Measurements from ENCODE around the gene NFIA. TPM values are rescaled to one million over a fixed set of nuclear protein-coding genes. Genes with fewer than 3 reads are reported as not detected.

The NFIA gene
- total and polyA plus RNA-seq, 9 of the 15 experiments (the other 6 are each of a cell fraction or from before 2014, with no cell fraction given) = 5.3 to 24.9 (median 9.8) TPM

GRCh38 chr1:61201035-61201434, 118.7 kb downstream of the NFIA start:
- no peaks in the 10 kb centered on the region for H3K9me3 ChIP-seq (replicated peaks; ENCODE audit: control insufficient read depth, insufficient read depth, low read depth, low read length)
- no TSS peak for BruUV-seq (replicated peaks)
- WGBS (ENCODE audit: insufficient coverage, low coverage, missing lambda C conversion rate) = 91% methylated on average over 5 of the region's 5 CpGs
- no peak overlapping the region for H3K9ac ChIP-seq (ENCODE audit: insufficient read depth in 1 of 2, low read depth in 2 of 2, low read length in 2 of 2)
- H3K4me2 ChIP-seq (ENCODE audit: insufficient read depth, low read length) = no peak overlapping the region
- CTCF ChIA-PET (ENCODE audit: low intra/inter-chr PET ratio) = no interaction called here
- no peak overlapping the region for H3K27ac ChIP-seq (ENCODE audit: extremely low read depth, low read depth, low read length)
- TF ChIP-seq MTA3 (IDR thresholded peaks at IDR 0.05; ENCODE audit: borderline replicate concordance) = no peak
- intact Hi-C loops (cut with micrococcal nuclease) = loop anchor here (2.0 to 10.0 kb wide), 3 partner anchors 149 to 252 kb away; no protein-coding TSS in a partner anchor
- H2AFZ ChIP-seq (ENCODE audit: low read depth, low read length) = no peak overlapping the region
- H3K4me3 ChIP-seq = no peak overlapping the region
- H3K27me3 ChIP-seq (ENCODE audit: control insufficient read depth in 2 of 2, insufficient read depth in 2 of 2, low read length in 2 of 2) = no peaks in the 10 kb centered on the region
- in situ Hi-C loops (cut with MboI) = no loop called here
- peaks cover 3 to 20% of the 10 kb centered on the region in 2 experiments for H3K4me1 ChIP-seq (replicated peaks in 1 of 2; ENCODE audit: control insufficient read depth in 2 of 2, insufficient read depth in 2 of 2, low read length in 2 of 2)
- no peaks in the 10 kb centered on the region for H4K20me1 ChIP-seq (replicated peaks; ENCODE audit: control insufficient read depth, insufficient read depth, low read length)
- H3K36me3 ChIP-seq (ENCODE audit: control insufficient read depth, insufficient read depth, low read length) = no peaks in the 10 kb centered on the region
- DNase-seq (ENCODE audit: extremely low read depth in 1 of 4, low spot score in 3 of 4) (no peak), ATAC-seq (no peak), FAIRE-seq (no peak)
- H3K79me2 ChIP-seq (ENCODE audit: control insufficient read depth, insufficient read depth, low read length) = peaks cover 64% of the 10 kb centered on the region
- H3K9me1 ChIP-seq (ENCODE audit: control insufficient read depth, insufficient read depth, low read length) = no peaks in the 10 kb centered on the region
- POLR2A ChIA-PET = no interaction called here

- intact Hi-C loops (cut with micrococcal nuclease) (loop anchor here (5.0 to 10.0 kb wide), 2 partner anchors 151 to 228 kb away; no protein-coding TSS in a partner anchor), in situ Hi-C loops (cut with MboI) (no loop called here)
- H3K4me3 ChIP-seq = no peak overlapping the region
- peaks cover 3 to 20% of the 10 kb centered on the region in 2 experiments for H3K4me1 ChIP-seq (replicated peaks in 1 of 2; ENCODE audit: control insufficient read depth in 2 of 2, insufficient read depth in 2 of 2, low read length in 2 of 2)
- H3K36me3 ChIP-seq (ENCODE audit: control insufficient read depth, insufficient read depth, low read length) = 0 out of 3 replicates have a peak, but pooled peaks cover under 1% of the 10 kb centered on the region
- peak overlapping the region; percentile 36 for H3K4me2 ChIP-seq (ENCODE audit: insufficient read depth, low read length)
- peak; percentile 35 for ATAC-seq
- H3K9me1 ChIP-seq (ENCODE audit: control insufficient read depth, insufficient read depth, low read length) = no peaks in the 10 kb centered on the region
- no peak for FAIRE-seq
- 0 out of 4 replicates have a peak overlapping the region, but pooled peaks of 1 of the 2 experiments have one; percentile 11 for H3K9ac ChIP-seq (ENCODE audit: insufficient read depth in 1 of 2, low read depth in 2 of 2, low read length in 2 of 2)
- H3K79me2 ChIP-seq (ENCODE audit: control insufficient read depth, insufficient read depth, low read length) = peaks cover 71% of the 10 kb centered on the region
- H3K9me3 ChIP-seq (replicated peaks; ENCODE audit: control insufficient read depth, insufficient read depth, low read depth, low read length) = no peaks in the 10 kb centered on the region
- WGBS (ENCODE audit: insufficient coverage, low coverage, missing lambda C conversion rate) = 61% methylated on average over 8 of the region's 11 CpGs
- POLR2A ChIA-PET = no interaction called here
- CTCF ChIA-PET (ENCODE audit: low intra/inter-chr PET ratio) = no interaction called here
- H2AFZ ChIP-seq (ENCODE audit: low read depth, low read length) = peak overlapping the region; percentile 69
- H4K20me1 ChIP-seq (replicated peaks; ENCODE audit: control insufficient read depth, insufficient read depth, low read length) = no peaks in the 10 kb centered on the region
- BruUV-seq (replicated peaks) = no TSS peak
- H3K27me3 ChIP-seq (ENCODE audit: control insufficient read depth in 2 of 2, insufficient read depth in 2 of 2, low read length in 2 of 2) = no peaks in the 10 kb centered on the region
- H3K27ac ChIP-seq (ENCODE audit: extremely low read depth, low read depth, low read length) = peak overlapping the region; percentile 52; the same call in 2 of the 3 replicates
- no peak for DNase-seq (ENCODE audit: extremely low read depth in 1 of 4, low spot score in 3 of 4)
- TF ChIP-seq E2F1 (CRISPR knock-in tag; IDR thresholded peaks at IDR 0.05) = no peak
- TF ChIP-seq, protein P1, sequence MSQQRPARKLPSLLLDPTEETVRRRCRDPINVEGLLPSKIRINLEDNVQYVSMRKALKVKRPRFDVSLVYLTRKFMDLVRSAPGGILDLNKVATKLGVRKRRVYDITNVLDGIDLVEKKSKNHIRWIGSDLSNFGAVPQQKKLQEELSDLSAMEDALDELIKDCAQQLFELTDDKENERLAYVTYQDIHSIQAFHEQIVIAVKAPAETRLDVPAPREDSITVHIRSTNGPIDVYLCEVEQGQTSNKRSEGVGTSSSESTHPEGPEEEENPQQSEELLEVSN (IDR thresholded peaks at IDR 0.05; ENCODE audit: borderline replicate concordance in 1 of 2, extremely low read depth in 1 of 2, insufficient read depth in 1 of 2, insufficient read length in 1 of 2, low read depth in 1 of 2, low read length in 1 of 2, poor library complexity in 1 of 2, severe bottlenecking in 1 of 2) = no peak
- TF ChIP-seq ZNF436 (CRISPR knock-in tag; IDR thresholded peaks at IDR 0.05) = no peak
- TF ChIP-seq JUNB (CRISPR knock-in tag; conservative IDR thresholded peaks at IDR 0.05) = no peak
- TF ChIP-seq, protein P2, sequence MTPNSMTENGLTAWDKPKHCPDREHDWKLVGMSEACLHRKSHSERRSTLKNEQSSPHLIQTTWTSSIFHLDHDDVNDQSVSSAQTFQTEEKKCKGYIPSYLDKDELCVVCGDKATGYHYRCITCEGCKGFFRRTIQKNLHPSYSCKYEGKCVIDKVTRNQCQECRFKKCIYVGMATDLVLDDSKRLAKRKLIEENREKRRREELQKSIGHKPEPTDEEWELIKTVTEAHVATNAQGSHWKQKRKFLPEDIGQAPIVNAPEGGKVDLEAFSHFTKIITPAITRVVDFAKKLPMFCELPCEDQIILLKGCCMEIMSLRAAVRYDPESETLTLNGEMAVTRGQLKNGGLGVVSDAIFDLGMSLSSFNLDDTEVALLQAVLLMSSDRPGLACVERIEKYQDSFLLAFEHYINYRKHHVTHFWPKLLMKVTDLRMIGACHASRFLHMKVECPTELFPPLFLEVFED (CRISPR knock-in tag; conservative IDR thresholded peaks at IDR 0.05) = no peak
- TF ChIP-seq POLR2AphosphoS5 (IDR thresholded peaks at IDR 0.05; ENCODE audit: control insufficient read depth, insufficient read depth, low read depth, low read length) = no peak
- no peak for TF ChIP-seq ELF2 (CRISPR knock-in tag; IDR thresholded peaks at IDR 0.05)
- no peak for TF ChIP-seq MCM3 (IDR thresholded peaks at IDR 0.05)
- no peak for TF ChIP-seq SIN3B (IDR thresholded peaks at IDR 0.05; ENCODE audit: low read depth)
- no peak for TF ChIP-seq ZNF586 (CRISPR knock-in tag; conservative IDR thresholded peaks at IDR 0.05)
Observed at GRCh38 chr1:61202854-61203598, 120.7 kb downstream of the NFIA start.
